KMS-11 (cell line): ENCODE data around the gene CALM3.

Experiments used
- H2AFZ ChIP-seq: fragments of 200-600 bp; sonication (generic); 2 replicates; pipeline ENCODE4 v1.6.1; 2016; ENCODE audit warnings: antibody characterized with exemption, mixed run types, low read depth
- H3K27ac ChIP-seq: fragments of 200-600 bp; sonication (generic); 2 replicates; pipeline ENCODE4 v1.6.1; 2016; ENCODE audit warnings: mild to moderate bottlenecking, mixed run types
- H3K27me3 ChIP-seq: fragments of 200-600 bp; sonication (generic); 2 replicates; pipeline ENCODE4 v1.6.1; 2017; ENCODE audit warnings: mild to moderate bottlenecking, low read depth, mixed run types, moderate library complexity; ENCODE audit not compliant: insufficient read depth
- H3K36me3 ChIP-seq: fragments of 200-600 bp; sonication (generic); 2 replicates; pipeline ENCODE4 v1.6.1; 2017; ENCODE audit warnings: mild to moderate bottlenecking, mixed run types; ENCODE audit not compliant: insufficient read depth
- H3K4me1 ChIP-seq: fragments of 200-600 bp; sonication (generic); 2 replicates; pipeline ENCODE4 v1.6.1; 2016; ENCODE audit warnings: mild to moderate bottlenecking, low read depth, mixed run types; ENCODE audit not compliant: poor library complexity, severe bottlenecking
- H3K4me2 ChIP-seq: fragments of 200-600 bp; sonication (generic); 2 replicates; pipeline ENCODE4 v1.7.0; 2016; ENCODE audit warnings: mild to moderate bottlenecking, mixed run types
- H3K4me3 ChIP-seq: fragments of 200-600 bp; sonication (generic); IDR thresholded peaks from 2 replicates; pipeline ENCODE4 v1.6.1; 2017; ENCODE audit warnings: low read depth, low read length, mixed read lengths; ENCODE audit not compliant: insufficient read depth
- H3K79me2 ChIP-seq: fragments of 200-600 bp; sonication (generic); 2 replicates; pipeline ENCODE4 v1.6.1; 2016; ENCODE audit warnings: low read depth, mixed run types; ENCODE audit not compliant: insufficient read depth
- H3K9ac ChIP-seq: fragments of 200-600 bp; sonication (generic); 2 replicates; pipeline ENCODE4 v1.6.1; 2016; ENCODE audit warnings: mild to moderate bottlenecking, mixed run types
- H4K20me1 ChIP-seq: fragments of 200-600 bp; sonication (generic); 2 replicates; pipeline ENCODE4 v1.6.1; 2016; ENCODE audit warnings: mild to moderate bottlenecking, mixed run types; ENCODE audit not compliant: insufficient read depth
- TF ChIP-seq, protein P1 (sequence below): fragments of 200-600 bp; sonication (generic); conservative IDR thresholded peaks from 2 replicates; pipeline ENCODE4 v1.6.1; 2017; ENCODE audit warnings: low read depth, mild to moderate bottlenecking, antibody characterized with exemption, low read length, moderate library complexity, mixed read lengths

CALM3 gene

DNA sequence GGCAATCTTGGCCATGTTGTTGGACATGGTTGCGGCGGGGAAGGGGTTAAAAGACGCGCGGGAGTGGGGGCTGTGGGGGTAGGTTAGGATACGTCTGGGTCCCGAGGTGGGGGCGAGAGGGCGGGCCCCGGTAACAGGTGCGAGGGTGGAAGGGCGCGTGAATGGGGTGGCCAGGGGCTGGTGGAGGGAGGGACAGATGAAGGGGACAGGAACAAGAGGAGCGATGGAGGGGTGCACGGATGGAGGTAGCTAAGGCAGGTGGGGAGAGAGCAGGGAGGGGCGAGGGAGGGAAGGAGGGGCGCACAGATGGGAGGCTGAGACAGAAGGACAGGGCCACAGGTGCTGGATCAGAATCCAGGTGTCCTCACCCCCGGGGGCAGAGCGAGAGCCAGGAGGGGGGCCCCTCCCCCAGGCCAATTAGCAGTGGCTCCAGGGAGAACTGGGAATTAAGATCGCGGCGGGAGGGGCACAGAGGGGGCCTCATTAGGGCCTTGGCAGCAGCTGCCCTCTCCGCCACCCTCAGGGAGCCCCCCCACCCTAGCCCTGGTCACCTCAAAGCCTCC lies 33.6 kb downstream of the CALM3 start:
- no peak overlapping the region for H3K27ac ChIP-seq
- H2AFZ ChIP-seq, result peak overlapping the region; percentile 53; the same call in 1 of the 2 replicates
- H3K4me2 ChIP-seq, result peak overlapping the region; percentile 72; the same call in 1 of the 2 replicates
- no peaks in the 10 kb centered on the region for H3K79me2 ChIP-seq
- peaks cover 73% of the 10 kb centered on the region for H3K27me3 ChIP-seq
- TF ChIP-seq, protein P1, sequence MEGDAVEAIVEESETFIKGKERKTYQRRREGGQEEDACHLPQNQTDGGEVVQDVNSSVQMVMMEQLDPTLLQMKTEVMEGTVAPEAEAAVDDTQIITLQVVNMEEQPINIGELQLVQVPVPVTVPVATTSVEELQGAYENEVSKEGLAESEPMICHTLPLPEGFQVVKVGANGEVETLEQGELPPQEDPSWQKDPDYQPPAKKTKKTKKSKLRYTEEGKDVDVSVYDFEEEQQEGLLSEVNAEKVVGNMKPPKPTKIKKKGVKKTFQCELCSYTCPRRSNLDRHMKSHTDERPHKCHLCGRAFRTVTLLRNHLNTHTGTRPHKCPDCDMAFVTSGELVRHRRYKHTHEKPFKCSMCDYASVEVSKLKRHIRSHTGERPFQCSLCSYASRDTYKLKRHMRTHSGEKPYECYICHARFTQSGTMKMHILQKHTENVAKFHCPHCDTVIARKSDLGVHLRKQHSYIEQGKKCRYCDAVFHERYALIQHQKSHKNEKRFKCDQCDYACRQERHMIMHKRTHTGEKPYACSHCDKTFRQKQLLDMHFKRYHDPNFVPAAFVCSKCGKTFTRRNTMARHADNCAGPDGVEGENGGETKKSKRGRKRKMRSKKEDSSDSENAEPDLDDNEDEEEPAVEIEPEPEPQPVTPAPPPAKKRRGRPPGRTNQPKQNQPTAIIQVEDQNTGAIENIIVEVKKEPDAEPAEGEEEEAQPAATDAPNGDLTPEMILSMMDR, result no peak
- no peak overlapping the region for H3K9ac ChIP-seq
- no peaks in the 10 kb centered on the region for H4K20me1 ChIP-seq
- no peaks in the 10 kb centered on the region for H3K36me3 ChIP-seq
- no peak overlapping the region for H3K4me3 ChIP-seq
- peaks cover 26% of the 10 kb centered on the region for H3K4me1 ChIP-seq

DNA sequence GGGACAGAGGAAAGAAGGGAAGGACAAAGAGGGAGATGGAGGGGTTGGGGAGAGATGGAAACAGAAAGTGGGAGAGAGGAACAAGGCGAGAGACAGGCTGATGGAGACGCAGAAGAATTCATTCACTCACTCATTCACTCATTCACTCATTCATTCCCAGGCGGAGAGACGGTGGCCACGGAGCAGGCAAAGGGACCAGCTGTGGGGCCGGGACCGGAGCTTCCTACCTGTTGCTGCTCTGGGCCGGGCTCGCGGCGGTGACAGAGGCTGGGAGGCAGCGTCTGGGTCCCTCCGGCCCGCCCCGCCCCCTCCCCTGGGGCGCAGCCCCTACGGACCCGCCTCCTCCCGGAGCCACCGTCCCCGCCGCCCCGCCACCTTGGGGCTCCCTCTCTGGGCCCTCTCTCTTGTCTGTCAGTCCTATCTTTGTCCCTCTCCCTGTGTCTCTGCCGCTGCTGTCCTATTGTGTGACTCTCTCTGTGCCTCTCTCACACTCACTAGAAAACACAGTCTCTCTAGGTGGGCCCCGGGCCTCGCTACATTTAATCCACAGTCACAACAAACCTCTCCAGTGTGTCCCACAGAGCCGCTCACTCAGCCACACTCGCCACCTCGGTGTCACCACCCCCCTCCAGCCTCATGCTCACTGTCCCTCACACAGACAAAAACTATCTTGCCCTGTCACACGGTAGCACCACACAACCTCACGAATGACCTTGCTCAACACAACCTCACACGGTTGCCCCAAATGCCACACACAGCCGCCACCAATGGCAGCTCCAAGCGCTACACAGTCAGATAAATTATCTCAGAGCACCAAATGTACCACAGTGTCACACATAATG lies 35.0 kb downstream of the CALM3 start, which contains the start of gene GNG8:
Gene GNG8, minus strand, starts transcription at position 283 of the 842 bp plus-strand sequence. CDS start 1,520 bp downstream, outside the sequence.
- Histone ChIP-seq H3K36me3 (no peaks in the 10 kb centered on the region), H3K9ac (no peak within 1 kb of the TSS), H3K4me2 (no peak within 1 kb of the TSS), H3K27ac (no peak within 1 kb of the TSS), H3K4me1 (peaks cover 30% of the 10 kb centered on the region), H4K20me1 (no peaks in the 10 kb centered on the region), H3K27me3 (peaks cover 75% of the 10 kb centered on the region), H3K79me2 (no peaks in the 10 kb centered on the region), H2AFZ (no peak within 1 kb of the TSS), H3K4me3 (no peak within 1 kb of the TSS)
- TF ChIP-seq, protein P1, result no peak

DNA sequence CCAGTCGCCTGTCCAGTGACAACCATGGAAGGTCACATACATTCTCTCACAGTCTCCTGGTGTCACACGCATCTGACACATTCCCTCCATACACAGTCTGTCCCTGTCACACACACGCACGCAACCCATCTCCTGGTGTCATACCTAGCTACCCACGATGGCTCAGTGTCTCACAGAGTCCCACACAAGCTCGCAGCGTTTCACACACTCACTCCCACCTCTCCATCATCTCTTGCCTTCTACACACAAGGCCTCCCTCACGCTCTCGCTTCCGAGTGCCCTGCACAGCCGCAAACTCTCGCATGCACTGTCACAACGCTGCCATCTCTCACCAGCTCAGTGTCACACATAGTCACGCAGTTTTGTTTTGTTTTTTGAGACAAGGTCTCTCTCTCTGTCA lies 36.1 kb downstream of the CALM3 start:
- no peak overlapping the region for H3K4me2 ChIP-seq
- no peak overlapping the region for H3K4me3 ChIP-seq
- H3K79me2 ChIP-seq, result no peaks in the 10 kb centered on the region
- no peaks in the 10 kb centered on the region for H3K36me3 ChIP-seq
- peaks cover 30% of the 10 kb centered on the region for H3K4me1 ChIP-seq
- peaks cover 73% of the 10 kb centered on the region for H3K27me3 ChIP-seq
- H3K27ac ChIP-seq, result no peak overlapping the region
- H3K9ac ChIP-seq, result no peak overlapping the region
- no peak overlapping the region for H2AFZ ChIP-seq
- TF ChIP-seq, protein P1, result no peak
- H4K20me1 ChIP-seq, result no peaks in the 10 kb centered on the region

DNA sequence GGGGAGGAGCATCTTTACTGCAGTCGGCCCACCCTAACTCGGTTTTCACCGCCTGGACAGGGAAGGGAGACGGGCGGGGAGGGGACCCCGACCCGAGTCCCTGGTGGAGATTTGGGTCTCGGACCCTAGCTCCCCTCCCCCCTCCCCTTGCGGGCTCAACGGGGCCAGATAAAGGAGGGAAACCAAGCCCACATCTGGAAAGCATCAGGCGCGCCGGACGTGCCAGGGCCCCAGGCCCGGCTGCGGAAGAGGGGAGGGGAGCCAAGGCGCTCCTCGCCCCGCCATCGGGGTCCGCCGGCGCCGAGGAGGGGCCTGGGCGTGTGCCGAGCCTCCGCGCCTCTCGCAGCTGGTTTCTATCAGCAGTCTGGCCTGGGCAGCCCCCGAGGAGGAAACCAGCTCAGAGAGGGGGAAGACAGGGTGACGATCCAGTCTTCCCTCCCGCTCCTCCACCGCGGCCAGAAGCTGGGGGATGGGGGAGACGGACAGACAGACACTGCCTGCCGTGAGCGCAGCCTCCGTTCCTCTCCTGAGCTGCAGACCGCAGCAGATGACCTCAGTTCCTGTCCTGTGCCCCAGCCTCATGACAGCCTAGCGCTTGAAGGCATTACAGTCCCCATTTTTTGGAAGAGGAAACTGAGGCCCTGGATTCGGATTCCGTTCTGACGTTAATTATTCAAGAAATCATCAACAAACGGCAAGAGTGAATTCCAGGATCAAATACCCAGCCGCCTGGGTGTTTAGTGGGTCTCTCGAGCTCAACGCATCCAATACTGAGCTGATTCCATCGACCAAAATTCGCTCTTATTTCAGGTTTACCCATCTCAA lies 38.4 kb downstream of the CALM3 start:
- Histone ChIP-seq H3K27me3 (peaks cover 57% of the 10 kb centered on the region), H3K36me3 (no peaks in the 10 kb centered on the region), H3K4me2 (peak overlapping the region; percentile 96), H3K27ac (no peak overlapping the region), H2AFZ (peak overlapping the region; percentile 58; the same call in 1 of the 2 replicates), H3K4me3 (no peak overlapping the region), H3K4me1 (peaks cover 18% of the 10 kb centered on the region), H3K79me2 (no peaks in the 10 kb centered on the region), H3K9ac (no peak overlapping the region), H4K20me1 (no peaks in the 10 kb centered on the region)
- TF ChIP-seq, protein P1, result no peak
